NCI-H146 (cell line): ENCODE data around the gene DEGS2.

Experiments used
- DNase-seq: peaks from one replicate; lab custom pipeline; 2025; lab: John Stamatoyannopoulos, UW

DEGS2 gene

GRCh38 chr14:100111931-100112704 is 47.3 kb downstream of the DEGS2 start:
- DNase-seq: no peak

- DNase-seq: no peak
Observed at GRCh38 chr14:100110816-100111215, 48.6 kb downstream of the DEGS2 start.

GRCh38 chr14:100109594-100109955 is 49.9 kb downstream of the DEGS2 start:
- no peak for DNase-seq

- no peak for DNase-seq
Observed at GRCh38 chr14:100108840-100109593, 50.4 kb downstream of the DEGS2 start.

GRCh38 chr14:100108042-100108825 is 51.2 kb downstream of the DEGS2 start:
- peak; percentile 48 for DNase-seq

- DNase-seq: no peak
Observed at GRCh38 chr14:100107236-100107635, 52.2 kb downstream of the DEGS2 start.

GRCh38 chr14:100106250-100107112 is 53.0 kb downstream of the DEGS2 start:
- DNase-seq: no peak

- DNase-seq: no peak
Observed at GRCh38 chr14:100105357-100106169, 53.9 kb downstream of the DEGS2 start.

- no peak for DNase-seq
Observed at GRCh38 chr14:100104523-100105300, 54.7 kb downstream of the DEGS2 start.

GRCh38 chr14:100104006-100104352 is 55.5 kb downstream of the DEGS2 start:
- no peak for DNase-seq

GRCh38 chr14:100103250-100104005 is 56.0 kb downstream of the DEGS2 start:
- DNase-seq: no peak

- DNase-seq: no peak
Observed at GRCh38 chr14:100102156-100102785, 57.2 kb downstream of the DEGS2 start.

GRCh38 chr14:100100032-100100703 is 59.3 kb downstream of the DEGS2 start:
- DNase-seq: no peak

- DNase-seq: no peak
Observed at GRCh38 chr14:100098171-100098570, 61.3 kb downstream of the DEGS2 start.

- DNase-seq: no peak
Observed at GRCh38 chr14:100096656-100097055, 62.8 kb downstream of the DEGS2 start.
